IMR-90 (cell line): ENCODE results near the gene C19orf33. TPM values are rescaled to one million over a fixed set of nuclear protein-coding genes. Genes with fewer than 3 reads are reported as not detected.
"Not testable (repeated sequence)": the region's sequence is repeated elsewhere in the genome, so short reads cannot be mapped to it uniquely, and the experiment has no call there.

Source experiments
- ATAC-seq: fragments of 200-7000 bp; cut with Tn5 transposase; 2 replicates; pipeline ENCODE4 v1.9.1; 2020; ENCODE audit warnings: low read depth, mild to moderate bottlenecking, moderate library complexity
- BruUV-seq: library from RNA; stranded (reverse); fragments of 400-500 nt; replicated peaks from 2 replicates; lab custom pipeline; 2021; lab: Mats Ljungman, UMichigan
- CTCF ChIA-PET: fragments of 300-600 bp; formaldehyde crosslinking; extraction: SDS; loops from one replicate; lab custom pipeline; 2021; ENCODE audit warnings: antibody characterized with exemption; lab: Yijun Ruan, JAX
- POLR2A ChIA-PET: fragments of 300-600 bp; sonication (Branson Sonifier 250); formaldehyde crosslinking; loops from one replicate; lab custom pipeline; 2022; ENCODE audit warnings: antibody characterized with exemption; ENCODE audit not compliant: unreplicated experiment; lab: Charles Lee
- DNase-seq: peaks from one replicate; pipeline ENCODE4 v3.0.0; 2013
- H2AFZ ChIP-seq: replicated peaks from 2 replicates; pipeline ENCODE3; 2013; ENCODE audit warnings: low read length, mild to moderate bottlenecking; ENCODE audit not compliant: poor library complexity
- H2AK5ac ChIP-seq: 2 replicates; pipeline ENCODE4 v1.6.1; 2013; ENCODE audit warnings: low read depth, low read length, inconsistent platforms
- H2AK9ac ChIP-seq: replicated peaks from 2 replicates; pipeline ENCODE3; 2013; ENCODE audit warnings: mild to moderate bottlenecking, low read depth, low read length, moderate library complexity; ENCODE audit not compliant: poor library complexity
- H2BK120ac ChIP-seq: 2 replicates; pipeline ENCODE4 v1.6.1; 2013; ENCODE audit warnings: low read depth, low read length, inconsistent platforms
- H2BK15ac ChIP-seq: 3 replicates; pipeline ENCODE4 v1.6.1; 2013; ENCODE audit warnings: low read depth, low read length, inconsistent platforms
- H2BK20ac ChIP-seq: 2 replicates; pipeline ENCODE4 v1.6.1; 2013; ENCODE audit warnings: low read depth, mild to moderate bottlenecking, inconsistent platforms, low read length, moderate library complexity
- H2BK5ac ChIP-seq: 2 replicates; pipeline ENCODE4 v1.6.1; 2013; ENCODE audit warnings: mild to moderate bottlenecking, low read depth, low read length, inconsistent platforms; ENCODE audit not compliant: poor library complexity, severe bottlenecking
- H3K14ac ChIP-seq: replicated peaks from 2 replicates; pipeline ENCODE4 v1.6.1; 2013; ENCODE audit warnings: low read depth, low read length, inconsistent platforms
- H3K18ac ChIP-seq: 2 replicates; pipeline ENCODE4 v1.6.1; 2013; ENCODE audit warnings: low read depth, low read length, control low read depth
- H3K23ac ChIP-seq: 2 replicates; pipeline ENCODE4 v1.6.1; 2013; ENCODE audit warnings: low read depth, low read length, inconsistent platforms
- H3K27ac ChIP-seq: 2 replicates; pipeline ENCODE4 v1.5.1; 2013; ENCODE audit warnings: mild to moderate bottlenecking, control low read depth, low read length; ENCODE audit not compliant: insufficient read depth
- H3K27me3 ChIP-seq: 2 replicates; pipeline ENCODE4 v1.6.1; 2013; ENCODE audit warnings: low read length; ENCODE audit not compliant: control insufficient read depth, insufficient read depth
- H3K36me3 ChIP-seq: 2 replicates; pipeline ENCODE4 v1.6.1; 2013; ENCODE audit warnings: low read length, mixed read lengths; ENCODE audit not compliant: control insufficient read depth, insufficient read depth
- H3K4ac ChIP-seq: 2 replicates; pipeline ENCODE4 v1.6.1; 2013; ENCODE audit warnings: low read depth, low read length, inconsistent platforms
- H3K4me1 ChIP-seq: 2 replicates; pipeline ENCODE4 v1.6.1; 2013; ENCODE audit warnings: low read length, mixed read lengths; ENCODE audit not compliant: control insufficient read depth, insufficient read depth
- H3K4me2 ChIP-seq: 2 replicates; pipeline ENCODE4 v1.6.1; 2013; ENCODE audit warnings: low read depth, mild to moderate bottlenecking, control low read depth, low read length, moderate library complexity
- H3K4me3 ChIP-seq: 2 replicates; pipeline ENCODE4 v1.5.1; 2013; ENCODE audit warnings: low read depth, mild to moderate bottlenecking, control low read depth, low read length, moderate library complexity; ENCODE audit not compliant: insufficient read depth
- H3K56ac ChIP-seq: 2 replicates; pipeline ENCODE4 v1.6.1; 2013; ENCODE audit warnings: low read length, inconsistent platforms; ENCODE audit not compliant: insufficient read depth; ENCODE audit errors: extremely low read depth
- H3K79me1 ChIP-seq, 2 experiments: 2 replicates each; pipeline ENCODE4 v1.6.1; 2013; ENCODE audit warnings: low read length in 2 of 2, inconsistent platforms in 1 of 2, low read depth in 1 of 2
- H3K9ac ChIP-seq: 2 replicates; pipeline ENCODE4 v1.6.1; 2013; ENCODE audit warnings: low read depth, low read length, control low read depth
- H3K9me1 ChIP-seq: 2 replicates; pipeline ENCODE4 v1.6.1; 2013; ENCODE audit warnings: low read length, inconsistent platforms; ENCODE audit not compliant: insufficient read depth
- H3K9me3 ChIP-seq: 2 replicates; pipeline ENCODE4 v1.6.1; 2013; ENCODE audit warnings: low read length; ENCODE audit not compliant: control insufficient read depth, insufficient read depth
- H4K20me1 ChIP-seq: 2 replicates; pipeline ENCODE4 v1.6.1; 2013; ENCODE audit warnings: low read length, inconsistent platforms; ENCODE audit not compliant: insufficient read depth
- H4K5ac ChIP-seq: 2 replicates; pipeline ENCODE4 v1.6.1; 2013; ENCODE audit warnings: mild to moderate bottlenecking, low read depth, low read length, control low read depth
- H4K8ac ChIP-seq, 2 experiments: 2 replicates each; pipeline ENCODE4 v1.6.1; 2013; ENCODE audit warnings: low read depth in 2 of 2, low read length in 2 of 2, control low read depth in 1 of 2, inconsistent platforms in 1 of 2
- H4K91ac ChIP-seq: 2 replicates; pipeline ENCODE4 v1.6.1; 2013; ENCODE audit warnings: low read depth, low read length, inconsistent platforms; ENCODE audit not compliant: insufficient read depth
- WGBS, 2 experiments: methylation state at CpG; one replicate each; pipeline versions ENCODE4 v1.1.5 to v1.1.7; 2013; ENCODE audit warnings: missing lambda C conversion rate in 2 of 2; ENCODE audit not compliant: insufficient read length in 1 of 2; ENCODE audit errors: extremely low coverage in 2 of 2; 5-methylcytosine and 5-hydroxymethylcytosine counted together
- dilution Hi-C: fragments of 300-500 bp; cut with HindIII; formaldehyde crosslinking; loops from one replicate; pipeline ENCODE4 v1.14.3; 2018; ENCODE audit warnings: low sequenced_read_pairs; ENCODE audit not compliant: unreplicated experiment
- in situ Hi-C: fragments of 300-500 bp; cut with MboI; formaldehyde crosslinking; loops from 3 replicates; pipeline ENCODE4 v1.14.3; 2019; ENCODE audit warnings: low sequenced_read_pairs, inconsistent platforms, mixed read lengths
- intact Hi-C: fragments of 100-400 bp; cut with micrococcal nuclease; formaldehyde crosslinking; loops from 2 replicates; pipeline ENCODE4 v1.10.0; 2022
- polyA plus RNA-seq, 3 experiments: library from polyadenylated mRNA; depleted of rRNA; stranded (reverse); fragments of >200 nt; gene quantifications; 2 replicates each; pipeline ENCODE4 v1.2.3, GENCODE V29; 2012; ENCODE audit warnings: low replicate concordance in 1 of 3
- total RNA-seq: library from RNA; depleted of rRNA; stranded (reverse); fragments of >200 nt; gene quantifications from 2 replicates; pipeline ENCODE4 v1.2.3, GENCODE V29; 2012

C19orf33 gene
- total and polyA plus RNA-seq, 2 of the 4 experiments (the other 2 are of a cell fraction) = 0.80 TPM; not detected in 1

- H3K56ac ChIP-seq, H2AK9ac ChIP-seq, H3K18ac ChIP-seq, H4K5ac ChIP-seq, intact Hi-C loops, H3K4me2 ChIP-seq, H3K9me3 ChIP-seq, DNase-seq, H2AFZ ChIP-seq, H4K8ac ChIP-seq, dilution Hi-C loops, H2BK20ac ChIP-seq, H3K9ac ChIP-seq, H3K27me3 ChIP-seq, BruUV-seq, H3K9me1 ChIP-seq, H3K4me1 ChIP-seq, H2BK15ac ChIP-seq, H3K14ac ChIP-seq, H3K4me3 ChIP-seq, H3K4ac ChIP-seq, H2AK5ac ChIP-seq, H4K20me1 ChIP-seq, H3K27ac ChIP-seq, H2BK120ac ChIP-seq, H3K23ac ChIP-seq, H4K91ac ChIP-seq, ATAC-seq, H3K36me3 ChIP-seq, POLR2A ChIA-PET, H3K79me1 ChIP-seq, H2BK5ac ChIP-seq: not testable (repeated sequence)
- CTCF ChIA-PET = interaction anchor here (1.1 kb wide), 1 partner anchor 35 kb away, joined by 7 read pairs; the partner anchor contains the start of gene PSMD8
- in situ Hi-C loops = loop anchor here (10.0 kb wide), 1 partner anchor 444 kb away; no protein-coding TSS in a partner anchor
- WGBS, 2 experiments = 40% methylated on average over 1 of the region's 4 CpGs; no CpG with 5 or more reads in 1 of the 2 experiments
Observed at GRCh38 chr19:38339011-38339410, 35.0 kb downstream of the C19orf33 start.
